Muscle layer of colon (tissue), 2 donors: ENCODE measurements around the gene PKP2.

Source experiments
- H3K27ac ChIP-seq: one replicate; pipeline ENCODE4 v1.7.0; 2013; ENCODE audit warnings: low read depth, mild to moderate bottlenecking, low read length, moderate library complexity
- H3K27me3 ChIP-seq, 2 donors: one replicate each; pipeline ENCODE4 v1.7.0; 2013; ENCODE audit warnings: low read length in 2 of 2, mild to moderate bottlenecking in 2 of 2; ENCODE audit not compliant: insufficient read depth in 2 of 2, control insufficient read depth in 1 of 2
- H3K36me3 ChIP-seq: one replicate; pipeline ENCODE4 v1.7.0; 2013; ENCODE audit warnings: mild to moderate bottlenecking, low read length; ENCODE audit not compliant: insufficient read depth
- H3K4me1 ChIP-seq: one replicate; pipeline ENCODE4 v1.7.0; 2013; ENCODE audit warnings: mild to moderate bottlenecking, low read length; ENCODE audit not compliant: insufficient read depth
- H3K4me3 ChIP-seq, 2 donors: one replicate each; pipeline ENCODE4 v1.7.0; 2013; ENCODE audit warnings: low read length in 2 of 2, low read depth in 1 of 2, mild to moderate bottlenecking in 1 of 2, moderate library complexity in 1 of 2
- H3K9ac ChIP-seq: one replicate; pipeline ENCODE4 v1.7.0; 2013; ENCODE audit warnings: low read length
- H3K9me3 ChIP-seq: one replicate; pipeline ENCODE4 v1.7.0; 2013; ENCODE audit warnings: mild to moderate bottlenecking, low read length
- donor health status: abdominal sarcoma.
- donor health status: Adenocarcinoma of cecum.

PKP2 gene

DNA sequence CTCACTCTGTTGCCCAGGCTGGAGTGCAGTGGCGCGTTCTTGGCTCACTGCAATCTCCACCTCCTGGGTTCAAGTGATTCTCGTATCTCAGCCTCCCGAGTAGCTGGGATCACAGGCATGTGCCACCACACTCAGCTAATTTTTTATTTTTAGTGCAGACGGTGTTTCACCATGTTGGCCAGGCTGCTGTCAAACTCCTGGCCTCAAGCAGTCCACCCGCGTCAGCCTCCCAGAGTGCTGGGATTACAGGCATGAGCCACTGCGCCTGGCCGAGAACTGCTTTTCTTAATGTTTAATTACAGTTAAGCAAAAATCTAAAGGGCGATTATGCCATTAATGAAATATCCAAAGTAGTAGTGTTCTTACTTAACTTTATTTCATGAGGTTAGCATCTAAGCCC lies 154.4 kb downstream of the PKP2 start:
- H3K4me1 ChIP-seq = no peaks in the 10 kb centered on the region
- H3K9me3 ChIP-seq = no peaks in the 10 kb centered on the region
- peaks cover 42% of the 10 kb centered on the region for H3K36me3 ChIP-seq
- no peaks in the 10 kb centered on the region for H3K27me3 ChIP-seq
- H3K27ac ChIP-seq = no peak overlapping the region
- no peak overlapping the region for H3K9ac ChIP-seq
- H3K4me3 ChIP-seq = no peak overlapping the region
